GM18868 (cell line): Measurements from ENCODE around the gene AGXT2.

Experiments used
- ATAC-seq: cut with Tn5 transposase; IDR thresholded peaks from one replicate; pipeline ENCODE4 v1.9.1; 2021; ENCODE audit warnings: mild to moderate bottlenecking, moderate library complexity; ENCODE audit not compliant: unreplicated experiment

The AGXT2 gene

GRCh38 chr5:35016174-35017051 lies 31.3 kb downstream of the AGXT2 start:
- no peak for ATAC-seq

GRCh38 chr5:35015063-35015462 lies 32.7 kb downstream of the AGXT2 start:
- ATAC-seq: no peak

- no peak for ATAC-seq
Observed at GRCh38 chr5:35012796-35013195, 35.0 kb downstream of the AGXT2 start.

- no peak for ATAC-seq
Observed at GRCh38 chr5:35012365-35012764, 35.4 kb downstream of the AGXT2 start.

- ATAC-seq: no peak
Observed at GRCh38 chr5:35010676-35011075, 37.1 kb downstream of the AGXT2 start.

- ATAC-seq: no peak
Observed at GRCh38 chr5:35009657-35010056, 38.1 kb downstream of the AGXT2 start.

- ATAC-seq: no peak
Observed at GRCh38 chr5:35009019-35009418, 38.7 kb downstream of the AGXT2 start.

GRCh38 chr5:35004771-35005170 lies 43.0 kb downstream of the AGXT2 start:
- ATAC-seq: no peak

- ATAC-seq: no peak
Observed at GRCh38 chr5:35004200-35004599, 43.5 kb downstream of the AGXT2 start.

- ATAC-seq: peak; percentile 90
Observed at GRCh38 chr5:35003018-35003957, 44.5 kb downstream of the AGXT2 start.

GRCh38 chr5:35002459-35002858 lies 45.3 kb downstream of the AGXT2 start:
- ATAC-seq: no peak

GRCh38 chr5:35001842-35002241 lies 45.9 kb downstream of the AGXT2 start:
- no peak for ATAC-seq

- no peak for ATAC-seq
Observed at GRCh38 chr5:34998058-34998789, 49.5 kb downstream of the AGXT2 start.

- no peak for ATAC-seq
Observed at GRCh38 chr5:34996261-34996660, 51.5 kb downstream of the AGXT2 start.

- ATAC-seq: no peak
Observed at GRCh38 chr5:34993951-34994350, 53.8 kb downstream of the AGXT2 start.

- no peak for ATAC-seq
Observed at GRCh38 chr5:34991486-34992238, 56.1 kb downstream of the AGXT2 start.

GRCh38 chr5:34986965-34987364 lies 60.8 kb downstream of the AGXT2 start:
- no peak for ATAC-seq

GRCh38 chr5:34982823-34983222 lies 64.9 kb downstream of the AGXT2 start:
- ATAC-seq: no peak

GRCh38 chr5:34978681-34979080 lies 69.1 kb downstream of the AGXT2 start:
- ATAC-seq: no peak

- no peak for ATAC-seq
Observed at GRCh38 chr5:34977934-34978613, 69.7 kb downstream of the AGXT2 start.
